SK-N-MC (cell line): ENCODE data around the gene PAPSS1.
A peak's percentile ranks its signal among the peaks of the same experiment; 100 is the strongest.

Experiments used
- DNase-seq: peaks from one replicate; pipeline ENCODE4 v3.0.0-alpha.2; 2011; ENCODE audit warnings: low read depth, low spot score
- H3K27ac ChIP-seq: fragments of 200-600 bp; sonication (generic); 2 replicates; pipeline ENCODE4 v1.5.1; 2016; ENCODE audit warnings: mixed run types
- H3K36me3 ChIP-seq: fragments of 200-600 bp; sonication (generic); 2 replicates; pipeline ENCODE4 v1.6.1; 2017; ENCODE audit warnings: antibody characterized with exemption, low read length, mixed read lengths; ENCODE audit not compliant: insufficient read depth
- H3K4me3 ChIP-seq: fragments of 200-600 bp; sonication (generic); 2 replicates; pipeline ENCODE4 v1.5.1; 2016
- H3K9ac ChIP-seq: fragments of 200-600 bp; sonication (generic); 2 replicates; pipeline ENCODE4 v1.8.0; 2017; ENCODE audit warnings: mixed run types, mixed read lengths; ENCODE audit not compliant: insufficient read length
- H3K9me3 ChIP-seq: fragments of 200-600 bp; sonication (generic); 2 replicates; pipeline ENCODE4 v1.6.1; 2017; ENCODE audit warnings: low read depth, mild to moderate bottlenecking, antibody characterized with exemption, low read length, moderate library complexity, mixed read lengths
- EZH2 ChIP-seq: fragments of 200-600 bp; sonication (generic); IDR thresholded peaks from one replicate; pipeline ENCODE4 v1.6.1; 2017; ENCODE audit warnings: antibody characterized with exemption
- FOXP2 ChIP-seq: optimal IDR thresholded peaks from 2 replicates; pipeline ENCODE3; 2011; ENCODE audit warnings: mild to moderate bottlenecking, moderate library complexity; ENCODE audit not compliant: insufficient read depth; ENCODE audit errors: extremely low read length, control extremely low read depth
- POLR2AphosphoS5 ChIP-seq: IDR thresholded peaks from 2 replicates; pipeline ENCODE4 v1.6.1; 2012; ENCODE audit warnings: mild to moderate bottlenecking, low read depth, low read length, borderline replicate concordance

Gene PAPSS1

DNA sequence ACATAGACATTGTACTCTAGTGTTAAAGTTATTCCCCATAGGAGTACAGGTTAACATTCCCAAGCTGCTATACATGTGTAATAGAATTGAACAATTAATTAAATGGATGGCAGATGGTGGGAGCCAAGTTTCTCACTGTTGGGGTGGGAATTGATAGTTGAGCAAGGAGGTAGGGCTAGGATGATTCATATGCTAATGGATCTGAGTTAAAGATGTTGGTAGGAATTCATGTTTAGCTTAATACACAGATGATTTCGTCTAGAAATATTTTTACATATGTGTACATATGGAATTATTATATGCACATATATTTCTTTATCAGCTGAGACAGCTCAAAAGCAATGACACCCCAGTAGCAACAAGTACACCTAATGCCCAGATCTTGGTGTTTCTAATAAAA, 26.1 kb upstream of the PAPSS1 start:
- no peak for TF ChIP-seq FOXP2
- TF ChIP-seq POLR2AphosphoS5: no peak
- TF ChIP-seq EZH2: no peak
- Histone ChIP-seq H3K36me3 (no peaks in the 10 kb centered on the region), H3K4me3 (no peak overlapping the region), H3K9ac (no peak overlapping the region), H3K9me3 (peaks cover 8% of the 10 kb centered on the region; the same call in 1 of the 2 replicates), H3K27ac (no peak overlapping the region)
- no peak for DNase-seq

DNA sequence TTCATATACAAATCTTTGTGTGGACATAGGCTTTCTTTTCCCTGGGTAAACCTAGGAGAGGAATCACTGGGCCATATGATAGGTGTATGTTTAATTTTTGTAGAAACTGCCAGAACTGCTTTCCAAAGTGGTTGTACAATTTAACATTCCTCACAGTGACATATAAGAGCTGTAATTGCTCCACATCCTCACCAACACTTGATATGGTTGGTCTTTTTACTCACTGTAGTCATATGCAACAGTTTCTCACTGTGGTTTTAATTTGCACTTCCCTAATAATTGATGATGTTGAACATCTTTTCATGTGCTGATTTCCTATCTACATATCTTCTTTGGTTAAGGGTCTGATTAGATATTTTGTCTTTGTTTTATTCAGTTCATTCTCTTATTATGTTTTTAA, 24.5 kb upstream of the PAPSS1 start:
- no peak for TF ChIP-seq EZH2
- TF ChIP-seq POLR2AphosphoS5: no peak
- no peak for TF ChIP-seq FOXP2
- no peak for DNase-seq

DNA sequence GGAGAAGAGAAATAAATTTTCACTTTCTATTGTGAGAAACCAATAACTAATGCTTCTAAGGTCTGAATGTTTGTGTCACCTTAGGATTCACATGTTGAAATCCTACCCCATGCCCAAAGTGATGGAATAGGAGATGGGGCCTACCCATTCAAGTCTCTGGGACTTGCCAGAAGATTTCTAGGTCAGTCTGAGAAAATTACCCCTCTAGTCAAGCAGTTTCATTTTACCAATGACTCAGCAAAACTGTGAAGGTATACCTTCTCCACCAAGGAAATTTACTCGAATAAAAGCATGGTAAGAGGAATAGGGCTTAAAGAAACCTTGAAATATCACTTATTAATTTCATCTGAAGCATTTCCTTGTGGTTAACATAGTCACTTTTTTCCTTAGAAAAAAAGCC, 23.5 kb upstream of the PAPSS1 start:
- Histone ChIP-seq H3K9ac (no peak overlapping the region), H3K4me3 (no peak overlapping the region), H3K9me3 (peaks cover 8% of the 10 kb centered on the region; the same call in 1 of the 2 replicates), H3K36me3 (no peaks in the 10 kb centered on the region), H3K27ac (no peak overlapping the region)
- no peak for TF ChIP-seq POLR2AphosphoS5
- TF ChIP-seq EZH2: no peak
- TF ChIP-seq FOXP2: no peak
- no peak for DNase-seq

More for the DNA sequence above, 24.5 kb upstream of the PAPSS1 start:
- no peaks in the 10 kb centered on the region for H3K36me3 ChIP-seq
- H3K9ac ChIP-seq: no peak overlapping the region
- no peak overlapping the region for H3K4me3 ChIP-seq
- peaks cover 8% of the 10 kb centered on the region; the same call in 1 of the 2 replicates for H3K9me3 ChIP-seq
- H3K27ac ChIP-seq: no peak overlapping the region

DNA sequence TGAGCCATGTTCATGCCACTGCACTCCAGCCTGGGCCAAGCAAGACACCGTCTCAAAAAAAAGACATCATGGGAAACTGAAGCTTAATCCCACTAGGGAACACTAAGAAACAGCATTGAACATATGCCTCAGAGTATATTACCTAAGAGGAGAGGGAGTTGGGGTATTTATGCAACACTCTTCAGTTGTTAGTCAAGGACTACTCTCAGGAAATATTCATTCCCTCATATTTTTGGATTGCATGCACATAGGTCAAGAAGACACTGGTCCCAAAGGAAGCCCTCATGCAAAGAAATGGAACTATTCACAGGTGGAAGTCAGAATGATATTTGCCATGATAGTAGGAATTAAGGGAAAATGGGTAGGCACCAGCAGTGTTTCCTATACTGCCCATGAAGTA, 22.8 kb upstream of the PAPSS1 start:
- DNase-seq: no peak
- peaks cover 8% of the 10 kb centered on the region; the same call in 1 of the 2 replicates for H3K9me3 ChIP-seq
- no peak overlapping the region for H3K27ac ChIP-seq
- no peaks in the 10 kb centered on the region for H3K36me3 ChIP-seq
- H3K9ac ChIP-seq: no peak overlapping the region
- no peak for TF ChIP-seq EZH2
- no peak overlapping the region for H3K4me3 ChIP-seq

DNA sequence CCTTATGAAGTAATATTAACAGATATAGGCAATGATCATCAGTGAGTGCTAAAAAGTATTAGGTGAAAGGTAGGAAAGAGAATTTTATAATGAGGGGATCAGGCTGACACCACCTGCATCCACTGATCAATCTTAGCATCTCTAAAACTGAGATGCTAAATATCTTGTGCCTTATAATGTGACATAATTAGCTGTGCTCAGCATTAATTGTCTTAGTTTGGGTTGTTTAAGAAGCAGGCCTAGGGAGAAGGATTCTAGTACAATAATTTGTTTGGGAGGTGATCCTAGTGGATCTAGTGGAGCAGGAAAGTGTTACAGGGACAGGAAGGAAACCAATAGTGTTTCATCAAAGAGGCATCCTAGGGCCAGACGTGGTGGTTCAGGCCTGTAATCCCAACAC, 22.2 kb upstream of the PAPSS1 start:
- no peak overlapping the region for H3K9ac ChIP-seq
- H3K36me3 ChIP-seq: no peaks in the 10 kb centered on the region
- TF ChIP-seq FOXP2 (no peak), EZH2 (no peak)
- H3K9me3 ChIP-seq: peaks cover 8% of the 10 kb centered on the region; the same call in 1 of the 2 replicates
- no peak for DNase-seq
- H3K27ac ChIP-seq: no peak overlapping the region
- no peak overlapping the region for H3K4me3 ChIP-seq

DNA sequence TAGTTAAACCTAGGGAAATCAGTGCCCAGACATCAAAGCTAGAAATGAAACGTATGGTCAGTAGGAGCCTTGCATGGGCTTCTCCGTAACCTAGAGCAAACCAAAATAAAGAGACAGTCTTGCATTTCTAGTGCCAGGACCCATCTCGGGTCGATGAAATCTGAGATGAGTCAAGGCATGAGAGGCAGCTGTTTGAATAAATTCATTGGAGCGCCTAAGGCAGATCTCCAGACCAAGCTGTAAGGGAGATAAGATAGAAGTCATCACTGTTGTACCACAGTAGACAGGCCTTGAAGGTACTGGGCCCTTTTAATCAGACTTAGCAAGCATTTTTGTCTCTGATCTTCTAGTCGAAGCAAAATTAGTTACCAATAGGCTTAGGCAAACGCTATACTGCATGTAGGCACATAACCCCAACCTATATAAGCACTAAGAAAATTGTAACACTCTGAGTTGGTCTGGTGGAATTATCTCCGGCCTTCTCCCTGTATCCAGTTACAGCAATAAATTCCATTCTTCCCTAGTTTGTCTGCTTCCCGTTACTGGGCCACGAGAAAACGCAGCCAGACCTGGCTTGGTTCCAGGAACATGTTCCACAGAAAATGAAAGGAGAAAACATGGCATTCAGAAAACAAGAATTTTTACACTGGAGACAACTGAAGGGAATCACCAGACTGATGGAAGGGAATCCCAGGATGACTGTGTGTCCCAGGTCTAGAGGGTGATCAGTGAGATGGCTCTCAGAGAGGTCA, 21.1 kb upstream of the PAPSS1 start:
- H3K9ac ChIP-seq: no peak overlapping the region
- peaks cover 2% of the 10 kb centered on the region; the same call in 1 of the 2 replicates for H3K9me3 ChIP-seq
- H3K27ac ChIP-seq: 0 out of 2 replicates have a peak overlapping the region, but pooled peaks have one; percentile 33
- no peak for TF ChIP-seq FOXP2
- no peak for TF ChIP-seq EZH2
- TF ChIP-seq POLR2AphosphoS5: no peak
- no peak for DNase-seq
- no peaks in the 10 kb centered on the region for H3K36me3 ChIP-seq
- no peak overlapping the region for H3K4me3 ChIP-seq

DNA sequence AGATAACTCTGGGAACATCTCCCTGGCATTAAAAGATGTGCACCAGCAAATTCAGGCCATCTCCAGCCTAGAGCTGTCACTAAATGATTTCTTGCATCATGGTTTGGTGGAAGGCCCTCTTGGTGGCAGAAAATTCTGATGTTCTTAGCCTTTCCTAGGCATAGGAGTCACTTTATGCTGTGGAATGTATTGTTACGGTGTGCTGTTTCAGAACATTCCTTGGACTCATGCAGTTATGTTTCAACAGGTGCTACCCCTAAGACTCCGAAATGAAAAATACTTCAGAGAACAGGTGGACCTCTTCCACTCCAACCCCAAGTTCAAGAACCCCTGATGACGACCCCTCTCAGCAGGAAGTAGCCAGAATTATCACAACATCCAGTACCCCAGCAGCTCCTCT, 20.3 kb upstream of the PAPSS1 start:
- H3K27ac ChIP-seq: no peak overlapping the region
- no peak for DNase-seq

DNA sequence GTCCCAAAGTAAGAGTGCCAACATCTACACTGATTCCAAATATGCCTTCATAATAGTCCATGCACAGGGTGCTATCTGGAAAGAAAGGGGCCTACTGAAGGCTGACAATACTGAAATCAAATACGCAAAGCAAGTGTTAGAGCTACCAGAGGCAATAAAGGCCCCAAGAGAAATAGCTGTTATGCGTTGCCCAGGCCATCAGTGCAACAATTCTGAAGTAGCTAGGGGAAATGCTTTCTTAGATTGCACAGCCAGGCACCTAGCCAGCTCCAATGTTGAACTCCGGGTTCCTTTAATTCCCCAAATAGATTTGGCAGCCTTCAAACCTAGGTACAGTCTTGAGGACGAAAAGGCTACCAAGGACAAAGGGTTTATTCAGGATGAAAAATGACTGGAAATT, 17.4 kb upstream of the PAPSS1 start:
- no peak for DNase-seq
- H3K27ac ChIP-seq: no peak overlapping the region
- no peak overlapping the region for H3K9ac ChIP-seq
- no peak for TF ChIP-seq POLR2AphosphoS5
- TF ChIP-seq FOXP2: no peak
- TF ChIP-seq EZH2: no peak
- no peak overlapping the region for H3K4me3 ChIP-seq
- no peaks in the 10 kb centered on the region for H3K36me3 ChIP-seq
- H3K9me3 ChIP-seq: no peaks in the 10 kb centered on the region

More for the DNA sequence above, 20.3 kb upstream of the PAPSS1 start:
- no peaks in the 10 kb centered on the region for H3K36me3 ChIP-seq
- no peak for TF ChIP-seq EZH2
- no peak for TF ChIP-seq FOXP2
- no peak for TF ChIP-seq POLR2AphosphoS5
- H3K9me3 ChIP-seq: peaks cover 2% of the 10 kb centered on the region; the same call in 1 of the 2 replicates
- H3K4me3 ChIP-seq: no peak overlapping the region
- no peak overlapping the region for H3K9ac ChIP-seq
